ENCODE data around the gene ARID1B.

- no peak for TF ChIP-seq CTCF (IDR thresholded peaks at IDR 0.05)
- TF ChIP-seq POLR2A (IDR thresholded peaks at IDR 0.05) = no peak
These were observed 49.2 kb downstream of the ARID1B start for GRCh38 chr6:156826290-156826955.
